ENCODE measurements around the gene TRMT11. TPM values are rescaled to one million over a fixed set of nuclear protein-coding genes. Genes with fewer than 3 reads are reported as not detected.

The TRMT11 gene
- total and polyA plus RNA-seq, 8 donors = 7.0 to 124 (median 49.9) TPM

GRCh38 chr6:125991653-125992052 lies 5.3 kb downstream of the TRMT11 start:
- TF ChIP-seq POLR2A (IDR thresholded peaks at IDR 0.05) = no peak
- no peak for TF ChIP-seq POLR2AphosphoS5 (IDR thresholded peaks at IDR 0.05)
- TF ChIP-seq EP300 (IDR thresholded peaks at IDR 0.05) = no peak
- no peak for TF ChIP-seq CTCF (IDR thresholded peaks at IDR 0.05)
- intact Hi-C loops (cut with DNase I; ENCODE audit: low total_unique reads) = no loop called here
- Histone ChIP-seq H3K27me3 (no peaks in the 10 kb centered on the region), H3K27ac (peak overlapping the region in 3 of 5 donors; percentile 9 to 44 (median 17)), H3K4me1 (peaks cover 8 to 91% (median 58%) of the 10 kb centered on the region in 4 donors), H3K4me3 (no peak overlapping the region), H3K9me3 (no peaks in the 10 kb centered on the region), H3K36me3 (no peaks in the 10 kb centered on the region)
- WGBS, 5 donors = 24 to 60% (median 43%) methylated on average over 1 of the region's 1 CpG
- DNase-seq = no peak

GRCh38 chr6:125994670-125995488 lies 8.5 kb downstream of the TRMT11 start:
- Histone ChIP-seq H3K4me1 (peaks cover 0 to 81% (median 33%) of the 10 kb centered on the region in 4 donors), H3K27me3 (no peaks in the 10 kb centered on the region), H3K9me3 (no peaks in the 10 kb centered on the region), H3K36me3 (peaks cover 0 to 26% (median 20%) of the 10 kb centered on the region in 4 donors), H3K4me3 (no peak overlapping the region), H3K27ac (no peak overlapping the region)
- no peak for TF ChIP-seq POLR2A (IDR thresholded peaks at IDR 0.05)
- TF ChIP-seq EP300 (IDR thresholded peaks at IDR 0.05) = no peak
- no peak for TF ChIP-seq POLR2AphosphoS5 (IDR thresholded peaks at IDR 0.05)
- TF ChIP-seq CTCF (IDR thresholded peaks at IDR 0.05) = no peak
- intact Hi-C loops (cut with DNase I; ENCODE audit: low total_unique reads) = no loop called here
- DNase-seq = no peak
- 56 to 71% (median 63%) methylated on average over 5 of the region's 5 CpGs for WGBS, 5 donors

- intact Hi-C loops (cut with DNase I; ENCODE audit: low total_unique reads) = no loop called here
- DNase-seq = peak; percentile 60 to 89
- peaks cover 0 to 38% (median 30%) of the 10 kb centered on the region in 4 donors for H3K36me3 ChIP-seq
- H3K27ac ChIP-seq = no peak overlapping the region
- H3K27me3 ChIP-seq = no peaks in the 10 kb centered on the region
- WGBS, 5 donors = 3 to 7% (median 6%) methylated on average over 8 of the region's 8 CpGs
- H3K4me1 ChIP-seq = peaks cover 0 to 71% (median 27%) of the 10 kb centered on the region in 4 donors
- H3K4me3 ChIP-seq = peak overlapping the region in 2 of 4 donors; percentile 2 to 18
- peak in 6 of 7 experiments; percentile 13 to 94 (median 92) for TF ChIP-seq CTCF (IDR thresholded peaks at IDR 0.05)
- TF ChIP-seq POLR2AphosphoS5 (IDR thresholded peaks at IDR 0.05) = peak in 1 of 3 donors; percentile 11
- no peak for TF ChIP-seq POLR2A (IDR thresholded peaks at IDR 0.05)
- H3K9me3 ChIP-seq = no peaks in the 10 kb centered on the region
These were observed 9.7 kb downstream of the TRMT11 start for GRCh38 chr6:125995972-125996580.

- H3K27me3 ChIP-seq = no peaks in the 10 kb centered on the region
- no peak for TF ChIP-seq EP300 (IDR thresholded peaks at IDR 0.05)
- no peak for TF ChIP-seq POLR2A (IDR thresholded peaks at IDR 0.05)
- TF ChIP-seq POLR2AphosphoS5 (IDR thresholded peaks at IDR 0.05) = no peak
- TF ChIP-seq CTCF (IDR thresholded peaks at IDR 0.05) = no peak
- H3K9me3 ChIP-seq = no peaks in the 10 kb centered on the region
- H3K4me1 ChIP-seq = peaks cover 0 to 18% (median 0%) of the 10 kb centered on the region in 4 donors
- intact Hi-C loops (cut with DNase I; ENCODE audit: low total_unique reads) = no loop called here
- no peak for DNase-seq
- no peak overlapping the region for H3K4me3 ChIP-seq
- H3K27ac ChIP-seq = no peak overlapping the region
- H3K36me3 ChIP-seq = peaks cover 0 to 55% (median 51%) of the 10 kb centered on the region in 4 donors
- 77 to 90% (median 82%) methylated on average over 8 of the region's 8 CpGs for WGBS, 5 donors
These were observed 16.7 kb downstream of the TRMT11 start for GRCh38 chr6:126002755-126003679.
